ENCODE data around the gene ANP32A. TPM values are rescaled to one million over a fixed set of nuclear protein-coding genes. Genes with fewer than 3 reads are reported as not detected.

The ANP32A gene
- total and polyA plus RNA-seq, 3 donors from 2014 or later = 32.9 to 49.5 (median 41.3) TPM

GRCh38 chr15:68755731-68756130 lies 65.0 kb downstream of the ANP32A start:
- H3K9me3 ChIP-seq = no peaks in the 10 kb centered on the region
- no peaks in the 10 kb centered on the region for H3K36me3 ChIP-seq (ENCODE audit: low read depth, missing control alignments)
- WGBS, 2 donors = 56 to 57% methylated on average over 2 of the region's 2 CpGs
- no peak for DNase-seq
- H3K4me1 ChIP-seq = no peaks in the 10 kb centered on the region
- no peaks in the 10 kb centered on the region for H3K27me3 ChIP-seq
- intact Hi-C loops (cut with DNase I; ENCODE audit: low total_unique reads) = no loop called here
- no peak overlapping the region for H3K4me3 ChIP-seq
- no peak overlapping the region for H3K27ac ChIP-seq
- TF ChIP-seq POLR2A (IDR thresholded peaks at IDR 0.05) = no peak
- TF ChIP-seq CTCF (IDR thresholded peaks at IDR 0.05) = no peak

DNA sequence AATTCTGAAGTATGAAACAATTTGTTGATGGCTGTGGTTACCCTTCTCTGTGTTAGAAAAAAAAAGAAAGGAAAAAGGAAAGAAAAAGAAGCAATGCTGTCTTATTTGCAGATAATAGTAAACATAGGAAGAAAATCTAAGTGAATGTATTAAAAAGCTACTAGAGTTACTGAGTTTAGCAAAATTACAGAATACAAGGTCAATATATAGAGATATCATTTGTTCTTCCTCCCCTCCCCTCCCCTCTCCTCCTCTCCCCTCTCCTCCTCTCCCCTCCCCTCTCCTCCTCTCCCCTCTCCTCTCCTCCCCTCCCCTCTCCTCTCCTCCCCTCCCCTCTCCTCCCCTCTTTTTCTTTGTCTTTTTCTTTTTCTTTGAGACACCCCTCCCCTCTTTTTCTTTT lies 69.1 kb downstream of the ANP32A start:
- intact Hi-C loops (cut with DNase I; ENCODE audit: low total_unique reads) = no loop called here
- Histone ChIP-seq H3K36me3 (ENCODE audit: low read depth, missing control alignments) (no peaks in the 10 kb centered on the region), H3K4me3 (no peak overlapping the region), H3K27me3 (no peaks in the 10 kb centered on the region), H3K4me1 (no peaks in the 10 kb centered on the region), H3K9me3 (no peaks in the 10 kb centered on the region), H3K27ac (no peak overlapping the region)
- TF ChIP-seq CTCF (IDR thresholded peaks at IDR 0.05) (no peak), POLR2A (IDR thresholded peaks at IDR 0.05) (no peak)
- DNase-seq = no peak

DNA sequence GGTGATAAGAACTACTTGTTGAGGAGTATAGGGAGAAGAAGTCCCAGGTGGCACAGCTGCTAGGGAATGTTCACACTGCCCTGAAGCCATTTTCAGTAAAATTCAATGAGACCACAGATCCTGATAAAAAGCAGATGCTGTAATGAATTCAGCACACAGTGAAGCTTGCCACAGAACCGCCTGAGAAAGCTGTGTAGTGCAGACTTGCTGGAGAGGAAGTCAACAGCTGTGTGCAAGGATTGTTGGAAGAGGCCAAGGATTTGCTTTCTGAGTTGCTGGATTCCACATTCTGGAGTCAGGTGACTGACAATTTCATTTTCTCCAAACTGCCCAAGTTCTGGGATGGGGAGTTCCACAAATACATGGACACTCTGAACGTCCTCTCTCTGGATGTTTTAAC lies 70.9 kb downstream of the ANP32A start:
- 45 to 53% methylated on average over 1 to 2 of the region's 2 CpGs for WGBS, 2 donors
- TF ChIP-seq CTCF (IDR thresholded peaks at IDR 0.05) (no peak), POLR2A (IDR thresholded peaks at IDR 0.05) (no peak)
- no peak overlapping the region for H3K4me3 ChIP-seq

DNA sequence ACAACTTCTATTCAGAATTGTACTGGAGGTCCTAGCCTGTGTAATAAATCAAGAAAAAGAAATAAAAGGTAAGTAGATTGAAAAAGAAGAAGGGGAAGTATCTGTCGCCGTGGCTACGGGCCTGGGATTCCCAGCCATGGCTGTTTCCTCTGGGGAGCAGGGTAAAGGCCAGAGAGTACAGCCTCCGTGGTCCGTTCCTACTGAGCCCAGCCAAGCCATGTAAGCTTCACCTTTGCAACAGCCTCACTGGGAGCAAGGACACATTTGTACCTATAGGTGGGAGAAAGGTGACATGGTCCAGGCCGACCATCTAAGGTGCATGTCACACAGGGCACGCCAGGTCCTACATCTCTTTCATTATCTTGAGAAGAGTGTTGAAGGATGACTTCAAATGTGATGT lies 71.3 kb downstream of the ANP32A start:
- no peak for DNase-seq
- no peak overlapping the region for H3K27ac ChIP-seq
- H3K4me1 ChIP-seq = no peaks in the 10 kb centered on the region
- intact Hi-C loops (cut with DNase I; ENCODE audit: low total_unique reads) = no loop called here
- WGBS, 2 donors = 76 to 79% methylated on average over 7 of the region's 7 CpGs
- TF ChIP-seq POLR2A (IDR thresholded peaks at IDR 0.05) (no peak), CTCF (IDR thresholded peaks at IDR 0.05) (no peak)
- H3K27me3 ChIP-seq = no peaks in the 10 kb centered on the region
- H3K36me3 ChIP-seq (ENCODE audit: low read depth, missing control alignments) = no peaks in the 10 kb centered on the region
- no peak overlapping the region for H3K4me3 ChIP-seq
- no peaks in the 10 kb centered on the region for H3K9me3 ChIP-seq

More for the DNA sequence above, 70.9 kb downstream of the ANP32A start:
- Histone ChIP-seq H3K36me3 (ENCODE audit: low read depth, missing control alignments) (no peaks in the 10 kb centered on the region), H3K4me1 (no peaks in the 10 kb centered on the region), H3K27ac (no peak overlapping the region), H3K9me3 (no peaks in the 10 kb centered on the region), H3K27me3 (no peaks in the 10 kb centered on the region)
- intact Hi-C loops (cut with DNase I; ENCODE audit: low total_unique reads) = no loop called here
- DNase-seq = no peak

DNA sequence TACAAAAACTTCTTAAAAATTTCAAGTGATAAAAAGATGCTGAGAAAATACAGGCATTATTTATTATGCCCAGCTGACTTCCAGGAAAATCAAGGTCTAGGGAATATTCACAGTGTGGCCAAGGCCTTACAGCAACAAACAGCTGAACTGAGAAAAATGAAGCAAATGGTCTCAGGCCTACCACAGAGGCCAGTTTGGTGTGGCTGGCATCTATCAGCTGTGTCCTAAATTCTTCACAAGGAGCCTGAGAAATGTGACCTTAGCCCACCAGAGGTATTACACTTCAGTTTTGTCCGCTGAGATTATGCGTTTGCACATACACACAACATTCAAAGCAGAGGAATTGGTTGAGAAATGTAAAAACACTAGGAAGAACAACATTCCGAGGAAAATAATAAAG lies 77.4 kb downstream of the ANP32A start:
- Histone ChIP-seq H3K27me3 (no peaks in the 10 kb centered on the region), H3K9me3 (no peaks in the 10 kb centered on the region), H3K36me3 (ENCODE audit: low read depth, missing control alignments) (no peaks in the 10 kb centered on the region), H3K4me3 (no peak overlapping the region), H3K27ac (no peak overlapping the region), H3K4me1 (no peaks in the 10 kb centered on the region)
- intact Hi-C loops (cut with DNase I; ENCODE audit: low total_unique reads) = no loop called here
- 75 to 76% methylated on average over 3 of the region's 3 CpGs for WGBS, 2 donors
- no peak for TF ChIP-seq CTCF (IDR thresholded peaks at IDR 0.05)
- no peak for TF ChIP-seq POLR2A (IDR thresholded peaks at IDR 0.05)
- no peak for DNase-seq

Data from testis (tissue), 3 donors.